ENCODE data around the gene ITGA4.
"Not testable (repeated sequence)": the region's sequence is repeated elsewhere in the genome, so short reads cannot be mapped to it uniquely, and the experiment has no call there.

The ITGA4 gene

DNA sequence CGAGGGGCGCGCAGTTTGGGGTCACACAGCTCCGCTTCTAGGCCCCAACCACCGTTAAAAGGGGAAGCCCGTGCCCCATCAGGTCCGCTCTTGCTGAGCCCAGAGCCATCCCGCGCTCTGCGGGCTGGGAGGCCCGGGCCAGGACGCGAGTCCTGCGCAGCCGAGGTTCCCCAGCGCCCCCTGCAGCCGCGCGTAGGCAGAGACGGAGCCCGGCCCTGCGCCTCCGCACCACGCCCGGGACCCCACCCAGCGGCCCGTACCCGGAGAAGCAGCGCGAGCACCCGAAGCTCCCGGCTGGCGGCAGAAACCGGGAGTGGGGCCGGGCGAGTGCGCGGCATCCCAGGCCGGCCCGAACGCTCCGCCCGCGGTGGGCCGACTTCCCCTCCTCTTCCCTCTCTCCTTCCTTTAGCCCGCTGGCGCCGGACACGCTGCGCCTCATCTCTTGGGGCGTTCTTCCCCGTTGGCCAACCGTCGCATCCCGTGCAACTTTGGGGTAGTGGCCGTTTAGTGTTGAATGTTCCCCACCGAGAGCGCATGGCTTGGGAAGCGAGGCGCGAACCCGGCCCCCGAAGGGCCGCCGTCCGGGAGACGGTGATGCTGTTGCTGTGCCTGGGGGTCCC is at the start of gene ITGA4:
Gene ITGA4, plus strand, starts transcription at position 266 of the 620 bp plus-strand sequence. Its CDS starts 269 bp downstream, at position 535.
- peak; percentile 74 for DNase-seq

DNA sequence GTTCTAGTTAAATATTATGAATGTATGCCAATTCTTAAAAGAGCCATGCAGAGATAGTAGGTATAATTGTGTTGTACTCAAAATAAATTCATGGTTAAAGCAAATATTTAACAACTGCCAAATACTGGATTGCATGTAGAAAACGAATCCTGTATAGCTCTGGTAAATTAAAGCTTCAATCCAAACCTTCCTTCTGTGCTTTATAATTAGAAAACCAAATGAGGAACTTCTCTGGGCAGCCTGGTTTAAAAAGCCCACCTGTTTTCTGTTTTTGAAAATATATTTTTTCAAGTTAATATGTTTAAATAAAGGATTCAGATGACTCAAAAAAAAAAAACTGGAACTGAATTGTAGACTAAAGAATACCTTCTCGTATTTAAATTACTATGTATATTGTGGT is 48.3 kb upstream of the ITGA4 start:
- DNase-seq = no peak

DNA sequence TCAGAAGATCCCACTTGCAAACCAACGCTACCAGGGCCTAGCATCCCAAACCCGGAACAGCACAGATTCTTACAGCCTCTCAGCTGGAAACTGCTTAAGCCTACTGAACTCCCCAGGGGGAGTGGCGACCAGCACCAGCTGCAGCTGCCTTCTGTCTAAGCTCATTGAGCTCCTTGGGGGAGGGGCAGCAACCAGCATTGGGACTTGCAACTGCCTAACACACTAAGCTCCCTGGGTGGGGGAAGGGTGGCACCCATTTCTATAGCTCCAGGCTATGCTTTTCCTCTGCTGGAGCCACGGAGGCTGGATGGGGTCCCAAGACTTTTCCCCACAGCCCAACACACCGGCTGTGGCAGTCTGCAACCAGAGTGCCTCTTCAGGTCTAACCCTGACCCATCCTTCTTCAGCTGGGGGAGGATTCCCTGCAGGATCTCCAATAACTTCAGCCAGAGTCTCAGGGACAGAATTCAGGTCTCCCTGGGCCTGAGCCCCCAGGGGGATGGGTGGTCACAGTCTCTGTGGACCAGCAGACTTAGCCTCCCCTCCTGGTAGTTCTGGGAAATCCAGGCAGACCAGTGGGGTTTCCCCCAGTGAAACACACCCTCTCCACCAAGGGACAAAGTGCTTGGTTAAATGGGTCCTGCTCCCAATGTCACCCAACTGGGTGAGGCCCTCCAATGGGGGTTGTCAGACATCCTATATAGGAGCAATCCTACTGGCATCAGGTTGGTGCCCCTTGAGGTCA is 45.9 kb upstream of the ITGA4 start:
- no peak for DNase-seq

DNA sequence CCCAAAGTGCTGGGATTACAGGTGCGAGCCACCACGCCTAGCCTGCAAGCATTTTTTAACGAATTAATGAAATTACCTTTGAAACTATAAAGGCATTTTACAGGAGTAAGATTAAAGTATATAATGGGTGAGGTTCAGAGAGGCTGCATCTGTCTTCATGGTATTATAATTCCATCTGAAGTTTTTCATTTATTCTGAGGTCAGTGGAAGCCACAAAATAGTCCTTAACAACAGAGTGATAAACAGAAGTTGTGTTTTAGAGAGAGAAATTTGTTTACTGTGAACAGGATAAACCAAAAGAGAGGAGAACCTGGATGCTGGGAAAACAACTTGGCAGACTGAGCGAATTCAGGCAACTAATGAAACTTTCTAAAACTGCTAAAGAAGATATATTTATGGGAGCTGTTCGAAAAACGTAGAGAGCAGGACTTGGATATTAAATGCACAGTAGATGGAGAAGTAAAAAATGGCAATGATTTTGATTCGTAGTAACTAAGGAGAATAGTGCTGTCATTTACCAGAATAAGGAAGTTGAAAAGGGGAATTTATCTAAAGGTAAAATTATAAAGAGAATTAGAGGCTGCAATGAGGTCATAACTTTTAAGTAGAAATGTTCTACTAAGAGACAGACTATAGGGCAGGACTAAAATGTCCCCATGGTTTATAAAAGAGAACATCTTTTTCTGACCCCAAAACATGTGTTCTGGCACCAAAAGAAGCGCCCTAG is 37.9 kb upstream of the ITGA4 start:
- peak; percentile 67 for DNase-seq

DNA sequence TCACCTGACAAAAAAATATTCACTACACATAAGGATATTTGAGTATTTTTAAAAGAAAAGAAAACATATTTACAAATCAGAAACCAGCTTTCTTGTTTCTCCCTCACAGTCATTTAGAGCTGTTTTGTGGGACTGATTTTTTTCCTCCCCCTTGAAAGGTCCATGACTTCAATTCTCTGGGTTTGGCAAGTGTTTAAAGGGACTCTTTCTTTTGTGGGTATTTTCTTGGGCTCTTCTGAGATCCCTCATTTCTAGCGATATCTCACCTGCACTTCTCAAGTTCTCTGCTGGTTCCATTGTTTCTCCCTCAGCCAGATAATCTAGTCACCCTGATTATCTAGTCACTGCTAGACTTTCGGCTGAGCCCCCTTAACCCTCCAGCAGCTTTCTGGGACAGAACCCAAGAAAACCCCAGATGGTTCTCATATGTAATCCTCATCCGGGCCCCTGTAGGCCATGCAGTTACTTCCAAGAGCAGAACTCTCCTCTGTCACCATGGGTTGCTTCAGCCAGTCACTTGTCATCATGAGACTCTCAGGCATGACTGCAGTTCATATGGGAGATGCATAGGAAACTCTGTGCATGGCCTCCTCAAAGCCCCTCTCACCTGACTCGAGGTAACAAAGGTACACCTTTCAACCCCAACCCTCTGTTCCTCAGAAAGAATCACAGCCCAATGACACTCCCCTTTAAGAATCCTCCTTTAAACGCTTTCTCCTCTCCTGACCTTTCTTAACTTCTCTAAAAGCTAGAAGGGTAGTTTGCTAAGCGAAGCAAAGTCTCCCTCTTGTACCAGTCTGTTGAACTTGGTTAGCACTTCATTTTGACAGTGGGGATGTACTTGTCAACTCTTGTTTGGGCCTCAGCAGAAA is 36.7 kb upstream of the ITGA4 start:
- DNase-seq = peak; percentile 10

DNA sequence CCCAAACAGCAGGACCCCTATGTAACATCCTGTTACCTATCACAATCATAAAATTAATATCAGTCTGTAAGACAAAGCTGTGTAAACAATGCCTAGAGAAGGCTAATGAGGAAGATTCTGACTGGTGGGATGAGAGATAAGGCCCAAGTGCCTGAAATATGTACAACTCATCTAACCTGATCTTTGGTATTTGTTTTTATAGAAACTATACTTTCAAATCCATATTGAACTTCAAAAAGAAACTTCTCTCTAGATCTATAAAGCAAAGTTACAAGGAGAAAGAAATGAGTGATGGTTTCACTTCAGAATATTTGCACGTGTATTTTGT is 36.1 kb upstream of the ITGA4 start:
- no peak for DNase-seq

DNA sequence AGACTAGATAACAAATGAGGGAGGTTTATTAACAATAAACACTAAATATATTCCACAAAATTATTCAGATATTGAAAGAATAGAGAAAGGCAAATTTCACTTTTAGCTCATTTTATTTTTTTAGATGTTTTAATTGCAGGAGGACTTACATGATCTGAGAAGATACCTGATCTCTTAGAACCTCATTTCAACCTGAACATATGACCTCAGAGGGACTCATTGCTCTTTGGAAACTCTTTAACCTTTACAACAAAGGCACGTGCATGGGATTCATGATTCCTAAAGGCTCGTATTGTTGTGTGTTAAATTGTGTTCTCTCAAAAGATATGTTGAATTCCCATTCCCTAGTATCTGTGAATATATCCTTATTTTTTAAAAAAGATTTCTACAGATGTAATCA is 35.7 kb upstream of the ITGA4 start:
- DNase-seq = no peak

DNA sequence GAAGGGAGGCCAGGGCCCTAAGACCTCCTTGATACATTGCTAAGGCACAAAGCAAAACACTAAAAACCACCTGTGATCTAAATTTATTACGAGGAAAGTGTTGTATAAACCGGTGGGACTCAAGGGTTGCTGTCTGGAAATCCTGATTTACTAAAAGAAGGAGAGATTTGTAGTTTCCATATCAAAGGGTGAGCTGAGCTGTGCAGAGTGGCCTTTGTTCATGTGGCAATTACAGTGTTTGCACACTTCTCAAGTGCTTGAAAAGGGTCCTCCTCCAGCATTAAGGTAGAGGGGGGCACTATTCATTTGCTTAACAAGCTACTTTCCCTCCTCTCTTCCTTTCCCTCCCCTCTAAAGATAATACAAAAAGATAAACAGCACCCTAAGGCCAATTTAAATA is 30.5 kb upstream of the ITGA4 start:
- DNase-seq = no peak

DNA sequence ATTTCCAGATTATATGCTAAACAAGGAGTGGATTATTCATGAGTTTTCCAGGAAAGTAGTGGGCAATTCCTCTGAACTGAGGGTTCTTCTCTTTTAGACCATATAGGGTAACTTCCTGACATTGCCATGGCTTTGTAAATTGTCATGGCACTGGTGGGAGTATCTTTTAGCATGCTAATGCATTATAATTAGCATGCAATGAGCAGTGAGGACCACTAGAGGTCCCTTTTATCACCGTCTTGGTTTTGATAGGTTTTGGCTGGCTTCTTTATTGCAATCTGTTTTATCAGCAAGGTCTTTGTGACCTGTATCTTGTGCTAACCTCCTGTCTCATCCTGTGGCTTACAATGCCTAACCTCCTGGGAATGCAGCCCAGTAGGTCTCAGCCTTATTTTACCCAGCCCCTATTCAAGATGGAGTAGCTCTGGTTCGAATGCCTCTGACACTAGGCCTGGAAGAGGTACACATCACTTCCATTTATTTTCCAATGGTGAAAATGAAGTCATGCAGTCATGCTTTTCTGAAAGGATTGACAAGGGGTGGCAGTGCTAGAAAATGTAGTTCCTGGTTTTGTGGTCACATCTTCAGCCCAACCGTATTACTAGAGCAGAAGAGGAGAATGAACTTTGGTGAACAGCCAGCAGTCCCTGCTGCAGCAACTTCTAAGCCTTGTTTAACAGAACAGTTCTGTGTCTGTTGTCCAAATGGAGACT is 26.6 kb upstream of the ITGA4 start:
- DNase-seq = peak; percentile 34

DNA sequence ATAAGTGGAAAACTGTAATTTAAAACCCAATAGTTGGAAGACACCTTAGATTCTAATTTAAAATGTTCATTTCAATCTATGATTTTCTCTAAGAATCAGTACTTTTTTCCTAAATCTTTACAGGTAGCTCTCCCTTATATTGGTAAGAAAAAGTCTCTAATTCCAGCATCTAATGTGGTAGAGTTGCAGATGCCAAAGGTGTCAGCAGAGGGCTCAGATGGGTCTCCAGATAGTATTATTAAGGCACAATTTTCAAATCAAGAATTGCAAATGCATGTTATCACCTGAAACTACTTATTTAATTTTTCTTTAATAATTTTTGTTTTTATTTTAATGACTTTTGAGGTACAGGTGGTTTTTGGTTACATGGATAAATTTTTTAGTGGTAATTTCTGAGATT is 25.5 kb upstream of the ITGA4 start:
- no peak for DNase-seq

DNA sequence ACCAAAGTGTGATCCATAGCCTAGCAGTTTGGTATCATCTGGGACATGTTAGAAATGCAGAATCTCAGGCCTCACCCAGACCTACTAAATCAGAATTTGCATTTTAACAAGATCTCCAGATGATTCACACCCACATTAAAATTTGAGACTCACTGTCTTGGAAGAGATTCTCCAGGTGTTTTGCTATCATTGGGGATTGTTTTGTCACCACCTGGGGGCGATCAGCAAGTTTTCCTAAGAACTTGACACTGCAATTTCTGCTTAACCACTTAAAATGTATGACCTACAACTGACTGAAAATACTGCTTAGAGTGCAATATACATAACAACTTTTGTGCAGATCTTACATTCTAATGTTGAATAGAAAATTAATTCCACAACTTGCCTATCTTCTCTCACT is 18.9 kb upstream of the ITGA4 start:
- no peak for DNase-seq

DNA sequence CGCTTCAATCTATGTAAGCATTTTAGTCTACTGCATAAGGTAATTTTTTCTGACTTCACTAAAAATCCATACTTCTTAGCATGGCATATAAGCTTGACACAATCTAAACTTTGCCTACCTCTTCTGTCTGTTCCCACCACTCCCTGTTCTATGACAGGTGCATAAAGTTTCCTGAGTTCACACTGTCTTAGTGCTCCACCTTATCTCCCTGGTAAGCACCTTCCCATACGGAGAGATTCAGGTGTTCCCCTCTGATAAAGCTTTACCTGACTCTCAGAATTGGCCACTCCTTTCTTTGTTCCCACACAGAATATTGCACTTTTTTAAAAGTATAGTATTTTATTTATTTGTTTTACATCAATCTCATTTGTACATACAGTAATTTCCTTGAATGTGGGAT is 16.8 kb upstream of the ITGA4 start:
- DNase-seq = no peak

DNA sequence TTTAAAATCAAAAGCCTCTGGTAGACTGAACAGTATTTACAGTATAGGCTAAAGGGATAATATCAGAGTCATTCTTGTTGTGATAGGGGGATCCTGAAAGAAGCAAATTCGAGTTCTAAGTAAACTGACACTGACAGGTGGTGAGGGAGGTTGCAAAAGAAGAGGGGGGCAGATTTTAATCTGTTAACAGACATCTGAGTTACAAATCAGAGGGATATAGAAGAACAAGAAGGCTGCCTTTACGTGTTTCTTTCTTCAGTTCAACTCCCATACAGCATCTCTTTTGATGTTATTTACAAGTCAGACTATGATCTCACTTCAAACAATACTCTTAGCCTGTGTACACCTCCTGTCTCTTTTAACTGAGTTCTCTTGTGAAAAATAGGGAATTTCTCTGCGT is 16.3 kb upstream of the ITGA4 start:
- DNase-seq = no peak

DNA sequence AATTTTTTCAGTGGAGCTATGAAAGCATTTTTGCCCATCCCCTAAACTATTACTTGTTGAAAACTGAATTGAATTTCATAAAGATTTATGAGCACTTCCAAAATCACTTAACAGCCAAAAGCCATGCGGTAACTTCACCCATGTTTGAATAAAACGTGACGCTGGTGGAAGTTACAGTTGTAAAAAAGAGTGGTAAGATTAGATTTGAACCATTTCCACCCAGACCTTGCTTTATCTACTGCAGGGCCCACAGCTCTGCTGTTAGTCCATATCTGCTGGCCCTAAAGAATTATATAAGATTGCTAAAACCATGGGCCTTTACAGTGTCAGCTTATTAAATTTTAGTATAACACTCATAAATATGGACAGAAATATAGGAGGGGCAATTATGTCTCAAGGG is 15.5 kb upstream of the ITGA4 start:
- no peak for DNase-seq

DNA sequence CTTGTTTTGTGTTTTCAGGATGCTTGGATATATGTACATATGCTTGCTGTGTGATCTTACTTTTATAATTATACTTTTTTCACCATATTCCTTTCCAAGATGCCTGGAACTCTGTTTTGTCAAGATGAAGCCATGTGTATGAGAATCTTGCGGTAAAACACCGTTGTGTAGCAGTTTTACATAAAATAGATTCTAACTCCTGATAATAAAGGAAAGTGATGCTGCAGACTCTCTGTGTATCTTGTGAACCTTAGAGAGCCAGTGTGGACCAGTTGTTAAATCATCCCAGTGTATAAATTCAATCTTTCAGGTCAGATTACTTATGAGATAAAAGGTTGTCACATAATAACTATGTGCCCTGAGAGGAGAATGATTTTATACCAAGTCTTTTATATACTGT is 12.5 kb upstream of the ITGA4 start:
- DNase-seq = no peak

DNA sequence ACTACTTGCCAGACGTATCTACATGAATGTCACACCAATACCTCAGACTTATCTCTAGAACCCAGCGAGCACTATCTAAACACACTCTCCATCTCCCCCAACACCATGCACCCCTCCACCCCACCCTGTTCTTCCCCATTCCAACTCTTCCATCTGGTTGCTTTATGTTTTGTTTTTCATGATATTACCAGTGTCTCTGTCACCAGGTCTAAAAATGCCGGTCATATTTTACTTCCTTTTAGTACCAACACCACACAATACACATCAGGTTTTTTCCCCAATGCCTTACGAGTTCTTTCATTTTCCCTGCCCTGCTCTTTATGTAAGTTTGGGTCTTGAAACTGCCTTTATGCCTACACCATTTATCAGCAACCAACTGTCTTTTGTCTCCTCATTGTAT is 10.2 kb upstream of the ITGA4 start:
- peak; percentile 24 for DNase-seq

DNA sequence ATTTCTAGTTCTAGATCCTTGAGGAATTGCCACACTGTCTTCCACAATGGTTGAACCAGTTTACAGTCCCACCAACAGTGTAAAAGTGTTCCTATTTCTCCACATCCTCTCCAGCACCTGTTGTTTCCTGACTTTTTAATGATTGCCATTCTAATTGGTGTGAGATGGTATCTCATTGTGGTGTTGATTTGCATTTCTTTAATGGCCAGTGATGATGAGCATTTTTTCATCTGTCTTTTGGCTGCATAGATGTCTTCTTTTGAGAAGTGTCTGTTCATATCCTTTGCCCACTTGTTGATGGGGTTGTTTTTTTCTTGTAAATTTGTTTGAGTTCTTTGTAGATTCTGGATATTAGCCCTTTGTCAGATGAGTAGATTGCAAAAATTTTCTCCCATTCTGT is 7.9 kb upstream of the ITGA4 start:
- not testable (repeated sequence) for DNase-seq

DNA sequence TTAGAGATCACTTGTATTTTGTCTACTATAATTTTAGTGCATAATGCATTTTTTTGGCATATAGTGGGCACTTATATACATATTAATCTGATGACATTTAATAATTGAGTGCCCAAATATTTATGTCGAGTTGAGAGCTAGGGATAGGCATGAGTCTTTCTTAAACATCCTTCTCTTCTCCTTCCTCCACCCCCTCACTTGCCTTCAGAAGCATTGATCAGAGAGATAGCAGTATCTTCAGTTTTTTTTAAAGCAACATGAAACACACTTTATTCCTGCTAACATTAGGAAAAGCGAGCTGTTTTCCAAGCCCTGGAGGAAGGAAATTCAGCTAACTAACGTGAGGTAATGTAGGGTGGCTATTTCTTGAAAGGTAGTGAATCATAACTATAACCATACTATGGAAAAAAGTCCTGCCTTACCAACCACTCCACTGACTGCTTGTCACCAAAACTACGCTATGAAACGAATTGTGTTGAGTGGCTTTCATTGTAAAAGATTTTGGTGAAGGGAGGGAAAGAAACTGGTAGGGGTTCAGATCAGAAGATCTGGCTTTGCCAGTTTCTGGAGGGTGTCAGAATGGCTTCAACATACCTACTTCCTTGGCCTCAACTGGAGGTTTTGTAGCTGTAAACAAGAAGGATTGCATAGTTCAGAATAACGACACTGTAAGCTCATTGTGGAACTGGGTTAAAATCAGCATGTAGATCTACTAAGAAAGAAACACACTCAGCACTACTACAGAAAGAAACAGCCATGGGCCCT is 2.3 kb upstream of the ITGA4 start:
- DNase-seq = no peak

DNA sequence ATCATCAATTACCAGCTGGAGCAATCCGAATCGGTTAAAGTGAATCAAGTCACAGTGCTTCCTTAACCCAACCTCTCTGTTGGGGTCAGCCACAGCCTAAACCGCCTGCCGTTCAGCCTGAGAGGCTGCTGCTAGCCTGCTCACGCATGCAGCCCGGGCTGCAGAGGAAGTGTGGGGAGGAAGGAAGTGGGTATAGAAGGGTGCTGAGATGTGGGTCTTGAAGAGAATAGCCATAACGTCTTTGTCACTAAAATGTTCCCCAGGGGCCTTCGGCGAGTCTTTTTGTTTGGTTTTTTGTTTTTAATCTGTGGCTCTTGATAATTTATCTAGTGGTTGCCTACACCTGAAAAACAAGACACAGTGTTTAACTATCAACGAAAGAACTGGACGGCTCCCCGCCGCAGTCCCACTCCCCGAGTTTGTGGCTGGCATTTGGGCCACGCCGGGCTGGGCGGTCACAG is 496 bp upstream of the ITGA4 start:
- peak; percentile 63 for DNase-seq

DNA sequence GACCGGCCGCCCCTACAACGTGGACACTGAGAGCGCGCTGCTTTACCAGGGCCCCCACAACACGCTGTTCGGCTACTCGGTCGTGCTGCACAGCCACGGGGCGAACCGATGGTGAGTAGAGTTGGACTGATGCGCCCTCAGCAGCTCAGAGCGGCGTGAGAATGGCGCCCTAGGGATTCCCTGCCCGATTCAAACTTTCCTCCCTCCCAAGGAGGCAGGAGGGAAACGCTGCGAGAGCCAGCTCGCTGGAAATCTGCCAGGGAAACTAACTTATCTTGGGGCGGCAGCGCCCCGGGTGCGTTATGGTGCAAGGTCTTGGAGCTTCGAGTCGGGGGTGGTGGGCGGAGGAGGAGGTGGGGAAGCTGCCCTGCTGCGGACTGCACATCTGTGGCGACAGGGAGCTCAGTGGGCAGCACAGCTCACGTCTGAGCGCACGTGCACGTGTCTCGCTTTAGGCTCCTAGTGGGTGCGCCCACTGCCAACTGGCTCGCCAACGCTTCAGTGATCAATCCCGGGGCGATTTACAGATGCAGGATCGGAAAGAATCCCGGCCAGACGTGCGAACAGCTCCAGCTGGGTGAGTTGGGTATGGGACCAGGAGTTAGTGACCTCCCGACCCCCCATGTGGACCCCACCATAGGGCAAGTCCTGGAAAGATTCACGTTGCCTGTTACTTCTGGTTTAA is 697 bp downstream of the ITGA4 start:
- DNase-seq = peak; percentile 23

DNA sequence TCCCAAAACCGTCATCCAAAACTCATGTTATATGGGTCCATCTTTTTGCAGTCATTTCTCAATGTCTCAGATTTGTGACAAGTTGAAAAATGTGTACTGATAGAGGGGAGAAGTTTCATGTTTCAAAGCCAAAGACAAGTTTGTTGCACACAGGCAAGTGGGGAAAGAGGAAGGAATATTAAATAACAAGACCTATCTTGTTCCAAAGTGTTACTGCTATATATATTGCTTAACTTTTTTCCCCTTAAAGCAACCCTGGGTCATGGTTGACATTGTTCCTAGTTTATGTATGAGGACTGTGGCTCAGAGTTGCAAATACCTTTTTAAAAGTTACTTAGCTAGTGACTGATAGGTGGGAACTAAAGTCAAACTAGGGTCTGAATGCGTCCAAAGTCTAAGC is 1.7 kb downstream of the ITGA4 start:
- DNase-seq = peak; percentile 25

Measured in inflammatory macrophage treated with lipopolysaccharide for 4 hours (primary cell).